ENCODE measurements around the gene PPDPF. TPM values are rescaled to one million over a fixed set of nuclear protein-coding genes. Genes with fewer than 3 reads are reported as not detected.

Gene PPDPF
- total and polyA plus RNA-seq, 3 donors from 2014 or later, result 207 to 529 (median 431) TPM

DNA sequence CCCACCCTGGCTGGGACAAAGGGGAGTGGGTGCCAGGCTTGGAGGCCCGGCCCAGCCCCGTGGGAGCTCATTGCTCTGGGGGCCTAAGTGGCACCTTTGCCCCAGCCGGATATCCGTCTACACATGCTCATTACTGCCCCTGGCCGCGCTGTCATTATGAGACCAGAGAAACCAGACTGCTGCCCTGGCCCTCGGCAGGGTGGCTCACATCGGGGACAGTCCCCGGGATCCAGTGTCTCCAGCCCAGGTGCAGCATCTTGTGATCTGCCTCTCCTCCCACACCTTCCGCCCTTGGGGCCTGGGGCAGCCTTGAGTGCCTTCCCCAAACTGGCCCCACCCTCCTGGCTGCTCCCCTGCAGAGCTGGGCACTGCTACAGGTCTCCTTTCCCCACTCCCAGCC is 22.1 kb downstream of the PPDPF start:
- no peak for TF ChIP-seq POLR2A (IDR thresholded peaks at IDR 0.05)
- TF ChIP-seq, protein P1, sequence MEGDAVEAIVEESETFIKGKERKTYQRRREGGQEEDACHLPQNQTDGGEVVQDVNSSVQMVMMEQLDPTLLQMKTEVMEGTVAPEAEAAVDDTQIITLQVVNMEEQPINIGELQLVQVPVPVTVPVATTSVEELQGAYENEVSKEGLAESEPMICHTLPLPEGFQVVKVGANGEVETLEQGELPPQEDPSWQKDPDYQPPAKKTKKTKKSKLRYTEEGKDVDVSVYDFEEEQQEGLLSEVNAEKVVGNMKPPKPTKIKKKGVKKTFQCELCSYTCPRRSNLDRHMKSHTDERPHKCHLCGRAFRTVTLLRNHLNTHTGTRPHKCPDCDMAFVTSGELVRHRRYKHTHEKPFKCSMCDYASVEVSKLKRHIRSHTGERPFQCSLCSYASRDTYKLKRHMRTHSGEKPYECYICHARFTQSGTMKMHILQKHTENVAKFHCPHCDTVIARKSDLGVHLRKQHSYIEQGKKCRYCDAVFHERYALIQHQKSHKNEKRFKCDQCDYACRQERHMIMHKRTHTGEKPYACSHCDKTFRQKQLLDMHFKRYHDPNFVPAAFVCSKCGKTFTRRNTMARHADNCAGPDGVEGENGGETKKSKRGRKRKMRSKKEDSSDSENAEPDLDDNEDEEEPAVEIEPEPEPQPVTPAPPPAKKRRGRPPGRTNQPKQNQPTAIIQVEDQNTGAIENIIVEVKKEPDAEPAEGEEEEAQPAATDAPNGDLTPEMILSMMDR (IDR thresholded peaks at IDR 0.05), result no peak

DNA sequence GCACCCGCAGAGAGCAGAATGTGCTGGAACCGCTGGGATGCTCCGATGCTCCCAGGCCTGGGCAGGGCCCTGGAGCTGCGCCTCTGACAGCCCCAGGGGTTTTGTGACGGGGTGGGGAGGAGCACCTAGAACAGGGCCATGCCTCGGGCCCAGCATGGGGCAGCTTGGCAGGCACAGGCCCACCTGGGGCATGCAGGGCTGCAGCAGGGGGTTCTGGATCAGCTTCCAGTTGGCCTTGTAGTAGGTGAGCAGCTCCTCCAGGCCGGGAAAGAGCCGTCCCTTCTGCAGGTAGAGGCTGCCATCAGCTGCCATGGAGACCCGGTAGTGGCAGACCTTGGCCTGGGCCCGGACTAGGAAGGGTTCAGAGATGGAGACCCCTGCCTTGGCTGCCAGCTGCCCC is 22.6 kb downstream of the PPDPF start:
- 83 to 100% methylated on average over 3 to 9 of the region's 10 CpGs for WGBS, 2 donors
- DNase-seq, result no peak
- Histone ChIP-seq H3K4me3 (no peak overlapping the region), H3K27ac (no peak overlapping the region), H3K27me3 (no peaks in the 10 kb centered on the region), H3K9me3 (no peaks in the 10 kb centered on the region), H3K4me1 (peaks cover 3% of the 10 kb centered on the region), H3K36me3 (ENCODE audit: low read depth, missing control alignments) (no peaks in the 10 kb centered on the region)
- TF ChIP-seq, protein P1 (IDR thresholded peaks at IDR 0.05), result no peak
- no peak for TF ChIP-seq POLR2A (IDR thresholded peaks at IDR 0.05)
- intact Hi-C loops (cut with DNase I; ENCODE audit: low total_unique reads), result no loop called here

More for the DNA sequence above, 22.1 kb downstream of the PPDPF start:
- Histone ChIP-seq H3K4me1 (peaks cover 6% of the 10 kb centered on the region), H3K27ac (no peak overlapping the region), H3K9me3 (no peaks in the 10 kb centered on the region), H3K36me3 (ENCODE audit: low read depth, missing control alignments) (no peaks in the 10 kb centered on the region), H3K4me3 (no peak overlapping the region), H3K27me3 (no peaks in the 10 kb centered on the region)
- no peak for DNase-seq
- 70 to 76% methylated on average over 8 to 10 of the region's 10 CpGs for WGBS, 2 donors
- intact Hi-C loops (cut with DNase I; ENCODE audit: low total_unique reads), result no loop called here

DNA sequence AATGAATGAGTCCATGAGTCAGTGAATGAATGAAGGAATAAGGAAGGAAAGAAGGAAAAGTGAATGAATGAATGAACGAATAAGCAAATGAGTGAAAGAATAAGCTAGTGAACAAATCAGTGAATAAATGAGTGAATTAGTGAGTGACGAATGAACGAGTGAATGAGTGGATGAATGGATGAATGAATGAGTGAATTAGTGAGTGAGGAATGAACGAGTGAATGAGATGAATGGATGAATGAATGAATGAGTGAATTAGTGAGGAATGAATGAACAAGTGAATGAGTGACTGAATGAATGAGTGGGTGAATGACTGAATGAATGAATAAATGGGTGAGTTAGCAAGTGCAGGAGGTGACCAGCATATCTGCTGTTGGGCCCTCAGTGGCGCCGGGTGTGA is 23.2 kb downstream of the PPDPF start:
- Histone ChIP-seq H3K27ac (no peak overlapping the region), H3K4me1 (no peaks in the 10 kb centered on the region), H3K27me3 (no peaks in the 10 kb centered on the region), H3K4me3 (no peak overlapping the region), H3K9me3 (no peaks in the 10 kb centered on the region), H3K36me3 (ENCODE audit: low read depth, missing control alignments) (no peaks in the 10 kb centered on the region)
- TF ChIP-seq, protein P1 (IDR thresholded peaks at IDR 0.05), result no peak
- TF ChIP-seq POLR2A (IDR thresholded peaks at IDR 0.05), result no peak
- intact Hi-C loops (cut with DNase I; ENCODE audit: low total_unique reads), result no loop called here
- DNase-seq, result no peak
- WGBS, 2 donors, result 89 to 92% methylated on average over 6 of the region's 6 CpGs

DNA sequence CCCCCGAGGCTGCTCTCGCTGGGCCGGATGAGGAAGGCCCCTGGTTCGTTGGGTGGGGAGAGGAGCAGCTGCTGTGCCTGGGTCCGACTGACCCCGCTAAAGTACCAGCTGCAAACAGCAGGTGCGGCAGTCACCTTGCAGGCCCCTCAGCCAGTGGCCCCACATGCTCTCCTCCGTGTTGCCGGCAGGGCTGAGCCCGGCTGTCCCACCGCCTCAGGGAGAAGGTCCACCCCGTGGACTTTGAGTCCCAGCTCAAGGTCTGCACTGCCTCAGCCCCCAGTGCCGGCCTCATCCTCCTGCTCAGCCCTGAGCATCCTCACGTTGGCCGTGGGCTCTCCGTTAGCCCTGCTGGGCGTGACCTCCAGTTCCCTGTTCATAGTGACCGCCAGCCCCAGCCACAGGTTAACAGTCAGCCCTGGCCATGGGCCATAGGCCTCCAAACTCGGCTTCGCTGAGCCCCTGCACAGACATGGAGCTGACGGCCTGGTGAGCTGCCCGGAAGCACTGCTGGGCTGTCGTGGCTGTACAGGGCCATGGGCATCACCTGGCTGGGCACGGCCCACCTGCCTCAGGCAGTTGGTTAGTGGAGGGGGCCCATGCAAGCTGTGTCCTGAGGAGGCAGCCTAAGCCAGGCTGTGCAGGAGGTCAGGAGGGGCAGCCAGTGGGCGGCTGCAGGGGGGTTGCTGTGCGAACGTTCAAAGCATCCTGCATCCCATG is 23.8 kb downstream of the PPDPF start:
- Histone ChIP-seq H3K9me3 (no peaks in the 10 kb centered on the region), H3K27me3 (no peaks in the 10 kb centered on the region), H3K4me1 (no peaks in the 10 kb centered on the region), H3K27ac (no peak overlapping the region), H3K4me3 (no peak overlapping the region), H3K36me3 (ENCODE audit: low read depth, missing control alignments) (no peaks in the 10 kb centered on the region)
- DNase-seq, result no peak
- TF ChIP-seq, protein P1 (IDR thresholded peaks at IDR 0.05), result no peak
- no peak for TF ChIP-seq POLR2A (IDR thresholded peaks at IDR 0.05)
- intact Hi-C loops (cut with DNase I; ENCODE audit: low total_unique reads), result no loop called here
- 67 to 79% methylated on average over 8 to 27 of the region's 27 CpGs for WGBS, 2 donors

DNA sequence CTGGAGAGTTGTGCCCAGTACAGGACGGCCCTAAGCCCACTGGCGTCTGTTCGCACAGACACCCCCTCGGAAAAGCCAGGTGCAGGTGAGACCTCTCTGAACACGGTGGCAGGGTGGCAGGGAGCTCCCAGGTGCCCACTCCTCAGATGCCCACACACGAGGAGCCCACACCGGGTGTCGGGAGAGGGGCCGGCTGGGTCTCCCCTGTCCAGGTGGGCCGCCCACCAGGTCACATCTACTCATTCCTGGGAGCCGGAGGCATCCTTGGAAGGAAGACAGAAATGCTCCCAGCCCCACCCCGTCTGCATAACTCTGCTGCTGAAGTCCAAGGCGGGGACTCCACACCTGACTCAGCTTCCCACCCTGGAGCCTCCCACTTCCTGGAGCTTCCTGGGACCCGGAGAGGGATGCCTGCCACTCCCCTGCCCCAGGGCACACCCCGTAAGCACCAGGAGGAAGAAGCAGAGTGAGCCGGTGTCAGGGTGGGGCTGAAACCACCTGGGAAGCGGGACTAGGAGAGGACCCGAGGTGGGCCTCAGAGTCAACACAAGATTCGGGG is 24.5 kb downstream of the PPDPF start:
- Histone ChIP-seq H3K27ac (no peak overlapping the region), H3K27me3 (no peaks in the 10 kb centered on the region), H3K36me3 (ENCODE audit: low read depth, missing control alignments) (no peaks in the 10 kb centered on the region), H3K4me1 (no peaks in the 10 kb centered on the region), H3K9me3 (no peaks in the 10 kb centered on the region), H3K4me3 (no peak overlapping the region)
- 65 to 79% methylated on average over 3 to 19 of the region's 19 CpGs for WGBS, 2 donors
- TF ChIP-seq POLR2A (IDR thresholded peaks at IDR 0.05), result no peak
- TF ChIP-seq, protein P1 (IDR thresholded peaks at IDR 0.05), result no peak
- DNase-seq, result no peak
- intact Hi-C loops (cut with DNase I; ENCODE audit: low total_unique reads), result no loop called here

Data from testis (tissue), 3 donors.